Body of pancreas (tissue), 4 donors: Measurements from ENCODE around the gene RAB43.

Source experiments
- CTCF ChIP-seq, 7 experiments: fragments of 450-650 bp in 4 of 7; fragments of 200-600 bp in 3 of 7; sonication (generic) in 3 of 7; IDR thresholded peaks; one replicate each; pipeline ENCODE4 v1.5.1; 2016 to 2019; ENCODE audit warnings: antibody characterized with exemption in 7 of 7
- POLR2A ChIP-seq, 3 donors: fragments of 450-650 bp; IDR thresholded peaks; one replicate each; pipeline ENCODE4 v1.6.1; 2016; ENCODE audit warnings: antibody characterized with exemption in 3 of 3, mild to moderate bottlenecking in 2 of 3

DNA sequence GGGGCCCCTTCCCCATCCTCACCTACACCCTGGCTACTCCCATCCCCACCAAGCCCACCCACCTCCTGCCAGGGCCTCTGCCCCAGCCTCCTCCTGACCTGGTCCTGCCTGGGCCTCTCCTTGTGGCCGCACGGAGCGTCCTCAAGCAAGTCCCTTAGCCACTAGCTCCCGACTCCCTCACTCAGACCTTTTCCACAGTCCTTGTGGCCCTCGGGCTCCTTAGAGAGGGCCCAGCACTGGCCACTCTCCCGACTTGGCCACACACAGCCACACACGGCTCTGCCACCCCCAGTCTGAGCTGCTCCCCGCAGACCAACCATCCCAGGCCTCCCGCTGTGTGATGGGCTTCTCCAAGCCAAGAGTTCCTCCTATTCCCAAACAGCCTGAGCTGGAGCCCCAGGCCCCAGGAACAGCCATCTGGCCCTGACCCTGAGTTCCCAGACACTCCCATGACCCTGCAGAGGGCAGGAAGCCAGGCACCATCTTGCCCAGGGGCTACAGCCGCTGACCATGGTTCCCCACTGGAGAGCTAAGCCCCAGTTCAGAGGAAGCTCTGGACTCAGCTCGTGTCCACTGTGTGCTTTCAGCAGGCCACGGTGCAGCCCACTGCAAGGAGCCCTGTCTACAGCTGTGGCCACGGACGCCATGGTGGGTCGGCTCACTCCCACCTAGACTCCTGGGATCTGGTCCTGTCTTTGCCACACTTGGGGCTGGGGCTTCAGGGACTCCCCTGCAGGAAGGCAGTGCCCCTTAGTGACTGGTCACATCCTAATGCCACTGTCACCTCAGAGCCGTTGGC is 7.0 kb upstream of the RAB43 start:
- TF ChIP-seq POLR2A (IDR thresholded peaks at IDR 0.05) (no peak), CTCF (IDR thresholded peaks at IDR 0.05) (no peak)
